HL-60 (cell line): ENCODE results near the gene MLF1.

Experiments
- CTCF ChIP-seq: IDR thresholded peaks from one replicate; pipeline ENCODE4 v1.5.1; 2011; ENCODE audit warnings: low read length, control low read depth, inconsistent platforms; ENCODE audit not compliant: insufficient read depth
- TF ChIP-seq, protein P1 (sequence below): IDR thresholded peaks from 2 replicates; pipeline ENCODE4 v1.6.1; 2012; ENCODE audit warnings: low read depth; ENCODE audit not compliant: insufficient replicate concordance

DNA sequence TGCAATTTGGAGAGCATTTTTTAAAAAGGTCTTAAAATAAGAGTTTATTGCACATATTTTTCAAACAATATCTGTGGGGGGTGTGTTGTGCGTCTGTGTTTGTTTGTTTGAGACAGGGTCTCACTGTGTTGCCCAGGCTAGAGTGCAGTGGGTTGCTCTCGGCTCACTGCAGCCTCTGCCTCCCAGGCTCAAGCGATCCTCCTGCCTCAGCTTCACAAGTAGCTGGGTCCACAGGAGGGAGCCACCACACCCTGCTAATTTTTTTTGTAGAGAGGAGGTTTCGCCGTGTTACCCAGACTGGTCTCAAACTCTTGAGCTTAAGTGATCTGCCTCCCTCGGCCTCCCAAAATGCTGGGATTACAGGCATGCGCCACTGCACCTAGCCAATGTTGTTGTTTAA, 2.7 kb downstream of the MLF1 start:
- TF ChIP-seq, protein P1, sequence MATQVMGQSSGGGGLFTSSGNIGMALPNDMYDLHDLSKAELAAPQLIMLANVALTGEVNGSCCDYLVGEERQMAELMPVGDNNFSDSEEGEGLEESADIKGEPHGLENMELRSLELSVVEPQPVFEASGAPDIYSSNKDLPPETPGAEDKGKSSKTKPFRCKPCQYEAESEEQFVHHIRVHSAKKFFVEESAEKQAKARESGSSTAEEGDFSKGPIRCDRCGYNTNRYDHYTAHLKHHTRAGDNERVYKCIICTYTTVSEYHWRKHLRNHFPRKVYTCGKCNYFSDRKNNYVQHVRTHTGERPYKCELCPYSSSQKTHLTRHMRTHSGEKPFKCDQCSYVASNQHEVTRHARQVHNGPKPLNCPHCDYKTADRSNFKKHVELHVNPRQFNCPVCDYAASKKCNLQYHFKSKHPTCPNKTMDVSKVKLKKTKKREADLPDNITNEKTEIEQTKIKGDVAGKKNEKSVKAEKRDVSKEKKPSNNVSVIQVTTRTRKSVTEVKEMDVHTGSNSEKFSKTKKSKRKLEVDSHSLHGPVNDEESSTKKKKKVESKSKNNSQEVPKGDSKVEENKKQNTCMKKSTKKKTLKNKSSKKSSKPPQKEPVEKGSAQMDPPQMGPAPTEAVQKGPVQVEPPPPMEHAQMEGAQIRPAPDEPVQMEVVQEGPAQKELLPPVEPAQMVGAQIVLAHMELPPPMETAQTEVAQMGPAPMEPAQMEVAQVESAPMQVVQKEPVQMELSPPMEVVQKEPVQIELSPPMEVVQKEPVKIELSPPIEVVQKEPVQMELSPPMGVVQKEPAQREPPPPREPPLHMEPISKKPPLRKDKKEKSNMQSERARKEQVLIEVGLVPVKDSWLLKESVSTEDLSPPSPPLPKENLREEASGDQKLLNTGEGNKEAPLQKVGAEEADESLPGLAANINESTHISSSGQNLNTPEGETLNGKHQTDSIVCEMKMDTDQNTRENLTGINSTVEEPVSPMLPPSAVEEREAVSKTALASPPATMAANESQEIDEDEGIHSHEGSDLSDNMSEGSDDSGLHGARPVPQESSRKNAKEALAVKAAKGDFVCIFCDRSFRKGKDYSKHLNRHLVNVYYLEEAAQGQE = no peak
- no peak for TF ChIP-seq CTCF
